Thyroid gland (tissue), 4 donors: Measurements from ENCODE around the gene ACAD11. TPM values are rescaled to one million over a fixed set of nuclear protein-coding genes. Genes with fewer than 3 reads are reported as not detected.

Experiments
- DNase-seq, 2 donors: peaks; one replicate each; pipeline ENCODE4 v3.0.0-alpha.2; 2019
- H3K27ac ChIP-seq, 3 donors: fragments of 200-600 bp; sonication (generic); 1 replicate in 2 of 3; 2 replicates in 1 of 3; pipeline ENCODE4 v1.5.1; 2016 to 2019; ENCODE audit warnings: mild to moderate bottlenecking in 1 of 3, moderate library complexity in 1 of 3
- H3K27me3 ChIP-seq: fragments of 200-600 bp; sonication (generic); one replicate; pipeline ENCODE4 v1.5.1; 2019
- H3K36me3 ChIP-seq, 2 donors: fragments of 200-600 bp; sonication (generic); one replicate each; pipeline ENCODE4 v1.5.1; 2016 to 2019
- H3K4me1 ChIP-seq, 2 donors: fragments of 200-600 bp; sonication (generic); one replicate each; pipeline ENCODE4 v1.5.1; 2017 to 2019
- H3K4me3 ChIP-seq, 3 donors: fragments of 200-600 bp; sonication (generic); replicated peaks in 1 of 3; 1 replicate in 2 of 3; 2 replicates in 1 of 3; pipeline ENCODE4 v1.5.1; 2016; ENCODE audit warnings: mild to moderate bottlenecking in 1 of 3
- H3K9me3 ChIP-seq: fragments of 200-600 bp; sonication (generic); one replicate; pipeline ENCODE4 v1.5.1; 2017
- POLR2A ChIP-seq, 2 donors: fragments of 450-650 bp; IDR thresholded peaks; one replicate each; pipeline ENCODE4 v1.6.1; 2017; ENCODE audit warnings: antibody characterized with exemption in 2 of 2, mild to moderate bottlenecking in 2 of 2, moderate library complexity in 1 of 2
- WGBS, 2 donors: methylation state at CpG; one replicate each; pipeline ENCODE4 v1.1.5; 2017; 5-methylcytosine and 5-hydroxymethylcytosine counted together
- intact Hi-C: fragments of 100-400 bp; cut with DNase I; formaldehyde crosslinking; loops from one replicate; pipeline ENCODE4 v1.15.1; 2023
- total RNA-seq, 4 donors: library from RNA; depleted of rRNA; stranded (reverse); fragments of >200 nt; gene quantifications; one replicate each; pipeline ENCODE4 v1.2.3, GENCODE V29; 2016
- TF ChIP-seq, protein P1 (sequence below), 6 experiments: fragments of 200-600 bp in 3 of 6; fragments of 450-650 bp in 3 of 6; sonication (generic) in 3 of 6; IDR thresholded peaks; one replicate each; pipeline ENCODE4 v1.5.1; 2016 to 2019; ENCODE audit warnings: antibody characterized with exemption in 6 of 6, mild to moderate bottlenecking in 2 of 6, inconsistent platforms in 1 of 6, moderate library complexity in 1 of 6

ACAD11 gene
- total RNA-seq, 4 donors from 2014 or later: 34.9 to 42.6 (median 42.3) TPM

DNA sequence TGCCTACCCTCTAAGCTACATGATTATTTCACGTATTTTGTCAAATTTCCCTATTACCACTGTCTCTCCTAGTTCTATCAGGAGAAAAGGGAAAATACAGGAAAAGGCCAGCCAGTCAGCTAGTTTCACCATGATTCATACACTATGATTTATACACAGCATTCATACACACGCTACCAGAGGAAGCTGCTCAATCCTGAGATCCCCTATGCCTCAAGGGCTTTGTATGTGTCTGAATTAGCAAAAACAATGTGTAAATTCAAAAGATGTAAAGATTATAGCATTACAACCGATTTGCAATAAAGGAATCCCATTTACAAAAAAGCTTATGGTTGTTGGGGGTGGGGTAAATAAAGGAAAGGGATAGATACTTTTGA lies 65.7 kb downstream of the ACAD11 start:
- no peaks in the 10 kb centered on the region for H3K36me3 ChIP-seq
- DNase-seq: no peak
- no peak overlapping the region for H3K4me3 ChIP-seq
- 82 to 89% methylated on average over 3 of the region's 3 CpGs for WGBS, 2 donors
- intact Hi-C loops: no loop called here
- H3K9me3 ChIP-seq: no peaks in the 10 kb centered on the region
- TF ChIP-seq POLR2A (IDR thresholded peaks at IDR 0.05): no peak
- TF ChIP-seq, protein P1, sequence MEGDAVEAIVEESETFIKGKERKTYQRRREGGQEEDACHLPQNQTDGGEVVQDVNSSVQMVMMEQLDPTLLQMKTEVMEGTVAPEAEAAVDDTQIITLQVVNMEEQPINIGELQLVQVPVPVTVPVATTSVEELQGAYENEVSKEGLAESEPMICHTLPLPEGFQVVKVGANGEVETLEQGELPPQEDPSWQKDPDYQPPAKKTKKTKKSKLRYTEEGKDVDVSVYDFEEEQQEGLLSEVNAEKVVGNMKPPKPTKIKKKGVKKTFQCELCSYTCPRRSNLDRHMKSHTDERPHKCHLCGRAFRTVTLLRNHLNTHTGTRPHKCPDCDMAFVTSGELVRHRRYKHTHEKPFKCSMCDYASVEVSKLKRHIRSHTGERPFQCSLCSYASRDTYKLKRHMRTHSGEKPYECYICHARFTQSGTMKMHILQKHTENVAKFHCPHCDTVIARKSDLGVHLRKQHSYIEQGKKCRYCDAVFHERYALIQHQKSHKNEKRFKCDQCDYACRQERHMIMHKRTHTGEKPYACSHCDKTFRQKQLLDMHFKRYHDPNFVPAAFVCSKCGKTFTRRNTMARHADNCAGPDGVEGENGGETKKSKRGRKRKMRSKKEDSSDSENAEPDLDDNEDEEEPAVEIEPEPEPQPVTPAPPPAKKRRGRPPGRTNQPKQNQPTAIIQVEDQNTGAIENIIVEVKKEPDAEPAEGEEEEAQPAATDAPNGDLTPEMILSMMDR (IDR thresholded peaks at IDR 0.05): no peak
- no peak overlapping the region for H3K27ac ChIP-seq
- no peaks in the 10 kb centered on the region for H3K27me3 ChIP-seq
- no peaks in the 10 kb centered on the region for H3K4me1 ChIP-seq

DNA sequence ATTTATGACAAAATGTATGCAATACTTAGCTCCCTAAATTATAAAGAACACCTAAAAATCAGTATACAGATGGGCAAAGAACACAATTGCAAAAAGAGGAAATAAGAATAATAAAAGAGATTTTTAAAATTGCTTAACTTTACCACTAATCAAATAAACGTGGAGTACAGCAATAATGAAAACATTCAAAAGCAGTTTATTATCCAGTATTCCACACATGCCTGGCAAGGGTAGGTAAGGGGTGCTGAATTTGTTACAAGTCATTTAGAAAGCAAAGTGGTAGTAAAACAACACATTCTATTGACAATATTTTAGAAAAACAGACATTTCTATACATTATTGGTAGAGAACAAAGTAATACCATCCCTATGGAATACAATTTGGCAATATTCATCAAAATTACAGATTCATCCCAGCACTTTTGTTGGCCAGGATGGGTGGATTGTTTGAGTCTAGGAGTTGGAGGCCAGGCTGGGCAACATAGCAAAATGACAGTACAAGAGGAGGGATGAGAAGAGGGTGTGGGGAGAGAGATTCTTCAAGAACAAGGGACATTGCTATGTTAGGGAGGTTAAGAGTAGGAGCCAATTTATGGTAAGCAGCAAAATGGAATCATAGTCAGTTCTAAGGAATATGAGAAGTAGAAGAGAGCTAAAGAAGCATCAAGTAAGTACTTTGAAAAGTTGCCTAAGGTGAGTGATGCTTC lies 66.2 kb downstream of the ACAD11 start:
- intact Hi-C loops: no loop called here
- Histone ChIP-seq H3K9me3 (no peaks in the 10 kb centered on the region), H3K4me3 (no peak overlapping the region), H3K36me3 (no peaks in the 10 kb centered on the region), H3K27ac (no peak overlapping the region), H3K4me1 (no peaks in the 10 kb centered on the region), H3K27me3 (no peaks in the 10 kb centered on the region)
- TF ChIP-seq, protein P1 (IDR thresholded peaks at IDR 0.05): no peak
- TF ChIP-seq POLR2A (IDR thresholded peaks at IDR 0.05): no peak
- DNase-seq: no peak
- 72 to 79% methylated on average over 1 of the region's 1 CpG for WGBS, 2 donors

DNA sequence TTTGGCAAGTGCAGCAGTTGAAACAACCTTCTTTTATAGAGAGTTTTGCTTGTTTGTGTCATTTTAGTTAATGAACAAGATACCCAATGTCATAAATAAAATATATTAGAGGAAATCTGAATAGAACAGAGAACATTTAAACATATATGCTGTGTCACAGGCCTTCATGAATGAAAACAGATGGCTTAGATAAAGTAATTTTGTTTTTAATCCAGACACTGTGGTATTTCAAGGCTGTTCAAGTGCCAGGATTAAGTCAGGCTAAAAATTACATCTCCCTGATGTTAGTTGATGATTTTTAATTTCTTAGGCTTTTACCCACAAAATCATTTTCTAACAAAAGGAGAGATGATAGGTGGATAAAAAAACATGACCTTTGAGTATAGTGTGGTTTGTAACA lies 67.4 kb downstream of the ACAD11 start:
- Histone ChIP-seq H3K4me1 (no peaks in the 10 kb centered on the region), H3K27ac (no peak overlapping the region), H3K9me3 (no peaks in the 10 kb centered on the region), H3K4me3 (no peak overlapping the region), H3K27me3 (no peaks in the 10 kb centered on the region), H3K36me3 (no peaks in the 10 kb centered on the region)
- intact Hi-C loops: no loop called here
- DNase-seq: no peak
- no peak for TF ChIP-seq POLR2A (IDR thresholded peaks at IDR 0.05)
- TF ChIP-seq, protein P1 (IDR thresholded peaks at IDR 0.05): no peak

DNA sequence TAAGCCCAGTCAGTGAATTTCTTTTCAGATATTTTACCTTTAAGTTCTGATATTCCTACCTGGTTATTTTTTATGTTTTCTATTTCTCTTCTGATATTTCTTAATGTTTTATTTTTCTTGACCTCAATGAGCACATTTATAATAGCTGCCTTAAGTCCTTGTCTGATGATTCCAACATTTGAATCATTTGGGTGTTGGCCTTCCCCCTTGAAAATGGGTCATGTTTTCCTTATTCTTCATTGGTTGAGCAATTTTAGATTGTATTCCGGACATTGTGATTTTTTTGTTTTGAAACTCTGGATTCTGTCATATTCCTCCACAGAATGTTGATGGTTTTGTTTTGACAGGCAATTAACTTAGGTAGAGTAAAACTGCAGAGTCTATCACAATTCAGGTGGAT lies 72.2 kb downstream of the ACAD11 start:
- DNase-seq: no peak
- Histone ChIP-seq H3K27me3 (no peaks in the 10 kb centered on the region), H3K9me3 (no peaks in the 10 kb centered on the region), H3K36me3 (no peaks in the 10 kb centered on the region), H3K4me1 (no peaks in the 10 kb centered on the region), H3K27ac (no peak overlapping the region), H3K4me3 (no peak overlapping the region)
- WGBS, 2 donors: 94 to 97% methylated on average over 1 of the region's 1 CpG
- intact Hi-C loops: no loop called here
- TF ChIP-seq POLR2A (IDR thresholded peaks at IDR 0.05): no peak
- TF ChIP-seq, protein P1 (IDR thresholded peaks at IDR 0.05): no peak

DNA sequence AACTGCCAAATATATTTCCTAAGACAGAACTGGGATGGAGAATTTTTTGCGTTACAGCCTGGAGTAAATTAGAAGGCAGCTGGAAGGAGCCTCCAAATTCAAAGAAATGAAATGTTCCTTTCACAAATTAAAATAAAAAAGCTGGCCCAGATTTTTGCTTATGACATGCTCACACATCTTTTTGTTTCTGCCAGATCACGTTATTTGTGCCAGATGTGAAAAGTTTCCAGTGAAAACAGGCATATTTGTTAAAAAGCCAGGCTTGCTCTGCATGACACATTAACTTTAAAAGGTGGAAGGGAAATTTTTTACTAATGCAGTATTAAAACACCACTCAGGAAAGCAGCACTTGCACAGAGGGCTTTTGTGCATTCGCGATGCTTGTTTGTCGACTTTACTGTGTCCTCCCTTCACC lies 85.8 kb downstream of the ACAD11 start:
- WGBS, 2 donors: 76 to 85% methylated on average over 5 of the region's 5 CpGs
- no peaks in the 10 kb centered on the region for H3K27me3 ChIP-seq
- no peak overlapping the region for H3K4me3 ChIP-seq
- TF ChIP-seq, protein P1 (IDR thresholded peaks at IDR 0.05): no peak
- no peak for TF ChIP-seq POLR2A (IDR thresholded peaks at IDR 0.05)
- H3K36me3 ChIP-seq: peaks cover 0 to 11% of the 10 kb centered on the region in 2 donors
- no peaks in the 10 kb centered on the region for H3K4me1 ChIP-seq
- DNase-seq: no peak
- H3K27ac ChIP-seq: peak overlapping the region in 1 of 3 donors; percentile 14
- intact Hi-C loops: no loop called here
- H3K9me3 ChIP-seq: no peaks in the 10 kb centered on the region
